ENCODE data around the gene SORCS3. TPM values are rescaled to one million over a fixed set of nuclear protein-coding genes. Genes with fewer than 3 reads are reported as not detected.

SORCS3 gene
- total RNA-seq, 6 experiments from 2014 or later: not detected

DNA sequence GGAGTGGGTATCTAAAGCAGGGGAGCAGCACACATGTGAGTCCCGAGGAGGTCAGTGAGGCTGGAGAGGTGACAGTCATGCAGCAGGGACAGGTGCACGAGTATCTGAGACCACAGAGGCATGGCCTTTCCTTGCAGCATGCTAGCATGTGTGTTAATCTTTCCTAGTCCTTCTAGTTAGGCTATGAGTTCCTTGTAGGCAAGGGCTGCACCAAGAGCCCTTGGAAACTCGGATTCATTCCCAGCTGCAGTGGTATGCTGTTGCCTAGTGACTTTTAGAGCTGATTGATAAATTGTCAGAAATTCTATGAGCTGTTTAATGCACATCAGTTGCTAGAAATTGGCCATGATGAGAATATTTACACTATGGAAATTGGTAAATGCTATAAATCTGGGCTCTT, 132.0 kb downstream of the SORCS3 start:
- no peaks in the 10 kb centered on the region for H3K27me3 ChIP-seq
- no peaks in the 10 kb centered on the region for H3K9me3 ChIP-seq
- no peak for ATAC-seq
- H3K4me3 ChIP-seq: no peak overlapping the region
- H3K27ac ChIP-seq: no peak overlapping the region
- TF ChIP-seq, protein P1, sequence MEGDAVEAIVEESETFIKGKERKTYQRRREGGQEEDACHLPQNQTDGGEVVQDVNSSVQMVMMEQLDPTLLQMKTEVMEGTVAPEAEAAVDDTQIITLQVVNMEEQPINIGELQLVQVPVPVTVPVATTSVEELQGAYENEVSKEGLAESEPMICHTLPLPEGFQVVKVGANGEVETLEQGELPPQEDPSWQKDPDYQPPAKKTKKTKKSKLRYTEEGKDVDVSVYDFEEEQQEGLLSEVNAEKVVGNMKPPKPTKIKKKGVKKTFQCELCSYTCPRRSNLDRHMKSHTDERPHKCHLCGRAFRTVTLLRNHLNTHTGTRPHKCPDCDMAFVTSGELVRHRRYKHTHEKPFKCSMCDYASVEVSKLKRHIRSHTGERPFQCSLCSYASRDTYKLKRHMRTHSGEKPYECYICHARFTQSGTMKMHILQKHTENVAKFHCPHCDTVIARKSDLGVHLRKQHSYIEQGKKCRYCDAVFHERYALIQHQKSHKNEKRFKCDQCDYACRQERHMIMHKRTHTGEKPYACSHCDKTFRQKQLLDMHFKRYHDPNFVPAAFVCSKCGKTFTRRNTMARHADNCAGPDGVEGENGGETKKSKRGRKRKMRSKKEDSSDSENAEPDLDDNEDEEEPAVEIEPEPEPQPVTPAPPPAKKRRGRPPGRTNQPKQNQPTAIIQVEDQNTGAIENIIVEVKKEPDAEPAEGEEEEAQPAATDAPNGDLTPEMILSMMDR (IDR thresholded peaks at IDR 0.05): no peak
- no peak for TF ChIP-seq POLR2A (IDR thresholded peaks at IDR 0.05)
- no peaks in the 10 kb centered on the region for H3K4me1 ChIP-seq
- 38% methylated on average over 2 of the region's 3 CpGs for WGBS (ENCODE audit: insufficient coverage, low coverage, low lambda C conversion rate, missing lambda C conversion rate)
- intact Hi-C loops (cut with DNase I): no loop called here
- H3K36me3 ChIP-seq: no peaks in the 10 kb centered on the region
- DNase-seq: no peak

DNA sequence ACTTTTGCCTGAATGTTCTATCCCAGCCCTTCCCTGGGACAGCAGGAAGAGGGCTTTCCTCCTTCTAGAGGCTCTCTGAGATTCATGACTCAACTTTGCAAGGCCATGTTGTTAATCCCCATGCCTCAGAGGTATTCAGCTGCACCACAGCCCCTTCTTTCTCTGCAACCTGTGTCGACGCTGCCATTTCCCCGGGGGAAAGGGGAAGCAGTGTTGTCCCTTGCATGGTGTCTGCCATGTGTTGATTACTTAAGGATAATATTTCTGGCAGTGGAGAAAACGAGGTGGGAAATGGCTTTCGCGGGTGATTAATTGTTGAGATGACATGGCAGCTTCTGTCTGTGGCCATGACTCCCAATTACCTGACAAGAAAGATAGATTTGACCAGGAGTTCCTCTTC, 133.1 kb downstream of the SORCS3 start:
- WGBS (ENCODE audit: insufficient coverage, low coverage, low lambda C conversion rate, missing lambda C conversion rate): 33% methylated on average over 6 of the region's 6 CpGs

DNA sequence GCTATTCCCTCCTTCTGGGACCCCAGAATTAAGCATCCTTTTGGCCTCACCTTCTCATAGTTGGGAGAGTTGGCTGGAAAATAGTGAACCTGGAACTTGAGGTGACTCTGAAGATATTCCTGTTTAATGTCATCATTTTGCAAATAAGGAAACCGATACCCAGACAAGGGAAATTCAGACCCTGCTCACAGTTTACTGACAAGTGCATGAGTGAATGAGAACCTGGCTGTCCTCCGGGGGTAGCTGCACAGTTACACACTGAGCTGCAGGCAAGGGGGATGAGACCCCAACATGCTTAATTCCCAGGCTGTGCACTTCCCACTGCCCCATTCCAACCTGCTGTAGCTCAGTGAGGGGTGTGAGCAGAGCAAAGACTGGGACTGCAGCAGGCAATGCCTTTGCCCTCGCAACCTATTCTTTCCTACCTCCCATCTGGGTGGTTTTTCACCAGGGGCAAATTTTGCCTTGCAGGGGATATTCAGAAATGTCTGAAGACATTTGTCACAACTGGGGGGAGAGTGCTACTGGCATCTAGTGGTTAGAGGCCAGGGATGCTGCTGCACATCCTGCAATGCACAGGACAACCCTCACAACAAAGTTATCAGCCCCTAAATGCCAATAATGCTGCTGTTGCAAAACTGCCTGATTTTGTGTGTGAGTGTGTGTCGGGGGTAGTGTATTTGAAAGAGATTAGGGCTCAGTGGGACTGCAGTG, 136.2 kb downstream of the SORCS3 start:
- no peak for TF ChIP-seq POLR2A (IDR thresholded peaks at IDR 0.05)
- TF ChIP-seq, protein P1 (IDR thresholded peaks at IDR 0.05): no peak
- Histone ChIP-seq H3K36me3 (no peaks in the 10 kb centered on the region), H3K27ac (no peak overlapping the region), H3K27me3 (no peaks in the 10 kb centered on the region), H3K9me3 (no peaks in the 10 kb centered on the region), H3K4me1 (no peaks in the 10 kb centered on the region), H3K4me3 (no peak overlapping the region)
- DNase-seq (no peak), ATAC-seq (no peak)
- WGBS (ENCODE audit: insufficient coverage, low coverage, low lambda C conversion rate, missing lambda C conversion rate): 49% methylated on average over 4 of the region's 4 CpGs
- intact Hi-C loops (cut with DNase I): no loop called here

More for the DNA sequence above, 133.1 kb downstream of the SORCS3 start:
- H3K36me3 ChIP-seq: no peaks in the 10 kb centered on the region
- H3K4me1 ChIP-seq: no peaks in the 10 kb centered on the region
- no peaks in the 10 kb centered on the region for H3K9me3 ChIP-seq
- ATAC-seq: no peak
- TF ChIP-seq, protein P1 (IDR thresholded peaks at IDR 0.05): no peak
- no peak for TF ChIP-seq POLR2A (IDR thresholded peaks at IDR 0.05)
- no peak overlapping the region for H3K4me3 ChIP-seq
- no peak overlapping the region for H3K27ac ChIP-seq
- intact Hi-C loops (cut with DNase I): no loop called here
- H3K27me3 ChIP-seq: no peaks in the 10 kb centered on the region
- DNase-seq: no peak

DNA sequence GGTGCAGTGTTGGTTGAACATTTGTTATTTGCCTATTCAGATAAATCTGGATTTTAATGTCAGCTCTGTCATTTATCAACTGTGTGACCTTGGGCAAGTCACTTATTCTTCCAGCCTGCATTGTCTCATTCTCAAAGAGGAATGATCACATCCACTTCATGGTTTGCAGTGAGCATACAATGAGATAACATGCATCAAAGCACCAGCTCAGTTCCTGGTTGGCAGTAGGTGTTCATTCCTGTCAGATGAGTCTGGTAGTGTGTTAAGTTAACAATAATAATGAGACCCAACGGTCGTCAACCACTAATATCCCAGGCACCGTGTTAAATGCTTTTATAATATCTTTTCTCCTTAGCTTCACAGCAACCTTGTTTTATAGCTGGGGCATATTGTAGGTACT, 137.3 kb downstream of the SORCS3 start:
- Histone ChIP-seq H3K36me3 (no peaks in the 10 kb centered on the region), H3K27ac (no peak overlapping the region), H3K27me3 (no peaks in the 10 kb centered on the region), H3K4me3 (no peak overlapping the region), H3K9me3 (no peaks in the 10 kb centered on the region), H3K4me1 (no peaks in the 10 kb centered on the region)
- intact Hi-C loops (cut with DNase I): no loop called here
- ATAC-seq (no peak), DNase-seq (no peak)
- TF ChIP-seq POLR2A (IDR thresholded peaks at IDR 0.05): no peak
- TF ChIP-seq, protein P1 (IDR thresholded peaks at IDR 0.05): no peak
- 80% methylated on average over 1 of the region's 3 CpGs for WGBS (ENCODE audit: insufficient coverage, low coverage, low lambda C conversion rate, missing lambda C conversion rate)

All from right lobe of liver (tissue), 6 donors.